ENCODE results near the gene CIAO3.

The CIAO3 gene

DNA sequence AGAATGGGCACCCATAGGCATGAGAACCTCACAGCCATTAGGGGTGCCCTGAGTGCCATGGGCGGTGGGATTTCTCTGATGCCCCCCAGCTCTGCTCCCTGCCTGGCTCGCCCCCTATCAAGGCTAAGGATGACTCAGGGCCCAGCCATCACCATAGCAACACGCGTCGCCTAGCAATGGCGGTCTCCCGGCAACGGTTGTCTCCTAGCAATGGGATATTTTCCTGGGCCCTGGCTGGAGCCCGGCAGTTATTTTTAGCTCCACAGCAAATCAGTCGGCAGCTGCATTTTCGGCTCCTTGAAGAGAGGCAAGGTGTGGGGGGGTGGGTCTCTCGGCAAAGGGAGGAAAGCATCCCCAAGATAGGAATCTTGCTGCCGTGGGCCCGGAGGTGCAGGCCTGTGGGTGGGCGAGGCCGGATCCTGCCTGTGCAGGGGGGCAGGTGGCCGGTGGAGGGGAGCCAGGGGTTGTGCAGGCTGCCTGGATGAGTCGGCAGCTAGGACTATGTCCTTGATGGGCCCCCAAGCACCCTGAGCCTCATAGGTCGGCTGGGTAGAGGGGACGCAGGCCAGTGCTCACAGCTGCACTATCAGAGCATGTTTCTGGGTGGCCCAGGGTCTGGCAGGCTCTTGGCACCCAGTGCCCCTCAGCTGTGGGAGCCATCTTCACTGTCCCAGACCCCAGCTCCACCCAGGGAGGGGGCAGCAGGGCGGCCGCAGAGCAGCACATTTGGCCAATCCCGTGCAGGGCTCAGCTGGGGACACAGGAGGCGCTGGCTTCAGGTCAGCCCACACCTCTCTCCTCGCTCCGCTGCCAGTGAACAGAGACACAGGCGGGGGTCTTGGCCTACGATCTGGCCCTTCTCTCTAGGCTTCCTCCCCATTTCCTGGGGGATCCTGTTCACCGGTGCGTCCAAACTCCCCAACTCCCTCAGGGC is 31.0 kb downstream of the CIAO3 start:
- DNase-seq (ENCODE audit: insufficient read length) = no peak
- TF ChIP-seq POLR2AphosphoS5 (IDR thresholded peaks at IDR 0.05; ENCODE audit: low read depth, low read length) = no peak
- TF ChIP-seq POLR2A (IDR thresholded peaks at IDR 0.05; ENCODE audit: low read depth, low read length) = no peak
- no peak for TF ChIP-seq TAF1 (IDR thresholded peaks at IDR 0.05; ENCODE audit: borderline replicate concordance, low read depth, low read length)
- no peak for FAIRE-seq

DNA sequence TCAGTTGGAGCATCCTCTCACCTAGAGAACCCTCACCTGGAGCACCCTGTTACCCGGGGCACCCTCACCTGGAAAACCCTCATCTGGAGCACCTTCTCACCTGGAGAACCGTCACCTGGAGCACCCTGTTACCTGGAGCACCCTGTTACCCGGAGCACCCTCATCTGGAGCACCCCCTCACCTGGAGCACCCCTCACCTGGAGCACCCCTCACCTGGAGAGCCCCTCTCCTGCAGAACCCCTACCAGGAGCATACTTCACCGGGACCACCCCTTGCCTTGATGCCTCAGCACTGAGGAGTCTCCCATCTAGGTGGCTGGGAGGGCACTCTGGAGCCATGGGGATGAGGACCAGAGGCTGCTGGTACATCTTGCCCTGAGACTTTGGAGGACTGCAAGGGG is 31.8 kb downstream of the CIAO3 start:
- FAIRE-seq (no peak), DNase-seq (ENCODE audit: insufficient read length) (no peak)
- TF ChIP-seq TAF1 (IDR thresholded peaks at IDR 0.05; ENCODE audit: borderline replicate concordance, low read depth, low read length) (no peak), POLR2AphosphoS5 (IDR thresholded peaks at IDR 0.05; ENCODE audit: low read depth, low read length) (no peak), POLR2A (IDR thresholded peaks at IDR 0.05; ENCODE audit: low read depth, low read length) (no peak)

DNA sequence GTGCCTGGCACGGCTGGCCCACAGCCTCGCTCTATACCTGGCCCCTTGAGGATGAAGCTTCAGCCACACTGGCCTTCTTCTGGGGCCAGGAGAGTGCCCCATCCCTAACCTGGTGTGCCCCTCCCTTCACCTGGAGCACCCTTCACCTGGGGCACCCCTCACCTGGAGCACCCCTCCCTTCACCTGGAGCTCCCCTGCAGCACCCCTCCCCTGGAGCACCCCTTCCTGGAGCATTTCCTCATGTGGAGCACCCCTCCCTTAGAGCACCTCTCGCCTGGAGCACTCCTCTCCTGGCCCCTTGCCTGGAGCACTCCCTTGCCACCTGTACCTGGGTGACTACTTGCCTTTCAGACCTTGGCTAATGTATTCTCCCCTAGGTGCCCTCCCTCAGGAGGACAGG is 32.8 kb downstream of the CIAO3 start:
- TF ChIP-seq POLR2A (IDR thresholded peaks at IDR 0.05; ENCODE audit: low read depth, low read length) (no peak), TAF1 (IDR thresholded peaks at IDR 0.05; ENCODE audit: borderline replicate concordance, low read depth, low read length) (no peak), POLR2AphosphoS5 (IDR thresholded peaks at IDR 0.05; ENCODE audit: low read depth, low read length) (no peak)
- FAIRE-seq (no peak), DNase-seq (ENCODE audit: insufficient read length) (no peak)

DNA sequence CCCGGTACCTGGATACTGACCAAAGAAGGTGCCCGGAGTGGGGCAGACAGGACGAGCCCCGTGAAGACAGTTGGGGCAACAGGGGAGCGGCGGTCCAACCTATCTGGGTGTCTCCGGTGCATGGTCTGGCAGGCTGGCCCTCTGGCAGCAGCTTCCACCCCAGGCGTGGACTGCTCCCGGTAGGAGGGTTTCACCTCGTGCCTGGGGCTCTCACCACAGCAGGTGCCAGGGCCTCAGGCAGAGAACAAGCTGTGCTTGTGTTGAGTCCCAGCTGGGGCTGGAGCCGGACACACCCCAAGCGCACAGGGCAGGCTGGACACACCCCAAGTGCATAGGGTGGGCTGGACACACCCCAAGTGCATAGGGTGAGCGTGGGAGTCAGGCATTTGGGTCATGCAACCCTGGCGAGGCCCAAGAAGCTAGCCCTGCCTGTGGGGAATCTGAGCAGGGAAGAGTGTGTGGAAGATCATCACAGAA is 33.7 kb downstream of the CIAO3 start:
- FAIRE-seq (no peak), DNase-seq (ENCODE audit: insufficient read length) (no peak)
- TF ChIP-seq POLR2A (IDR thresholded peaks at IDR 0.05; ENCODE audit: low read depth, low read length) (no peak), TAF1 (IDR thresholded peaks at IDR 0.05; ENCODE audit: borderline replicate concordance, low read depth, low read length) (no peak), POLR2AphosphoS5 (IDR thresholded peaks at IDR 0.05; ENCODE audit: low read depth, low read length) (no peak)

DNA sequence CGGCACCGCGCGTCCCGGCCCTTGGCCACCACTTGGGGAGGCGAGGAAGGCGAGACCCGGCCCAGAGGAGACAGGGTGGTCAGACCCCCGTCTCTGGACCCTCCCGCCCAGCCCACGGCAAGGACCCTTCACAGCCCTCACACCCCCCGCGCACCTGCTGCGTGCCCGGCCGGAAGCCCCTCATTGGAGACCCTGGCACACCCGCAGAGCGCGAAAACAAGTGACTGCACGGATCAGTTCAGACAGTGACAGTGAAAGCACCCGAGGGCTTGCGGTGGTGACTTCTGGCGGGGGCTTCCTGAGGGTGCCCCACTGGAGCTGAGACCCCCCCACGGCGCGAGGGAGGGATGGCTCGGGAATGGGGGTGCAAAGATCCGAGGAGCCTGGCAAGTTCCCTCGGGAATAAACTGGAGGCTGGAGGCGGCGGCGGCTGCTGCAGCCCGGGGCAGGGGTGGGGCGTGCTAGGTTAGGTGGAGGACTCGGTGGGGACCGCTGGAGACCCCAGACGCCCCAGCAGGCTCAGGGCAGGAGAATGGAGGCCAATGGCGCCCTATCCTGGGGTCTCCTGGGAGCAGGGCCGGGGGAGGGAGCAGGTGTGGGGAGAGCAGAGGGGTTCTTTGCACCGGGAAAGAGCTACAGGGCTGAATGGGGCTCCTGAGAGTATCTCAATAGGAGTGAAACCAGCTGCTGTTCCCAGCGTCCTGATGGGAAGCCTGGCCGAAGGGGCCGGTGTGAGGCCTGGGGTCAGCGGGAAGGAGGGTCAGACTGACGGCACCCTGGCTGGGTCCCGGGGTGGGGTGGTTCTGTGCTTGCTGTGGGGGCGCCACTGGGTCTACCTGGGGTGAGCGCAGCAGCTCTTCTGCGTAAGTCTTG is 34.4 kb downstream of the CIAO3 start:
- no peak for TF ChIP-seq POLR2A (IDR thresholded peaks at IDR 0.05; ENCODE audit: low read depth, low read length)
- no peak for TF ChIP-seq TAF1 (IDR thresholded peaks at IDR 0.05; ENCODE audit: borderline replicate concordance, low read depth, low read length)
- no peak for TF ChIP-seq POLR2AphosphoS5 (IDR thresholded peaks at IDR 0.05; ENCODE audit: low read depth, low read length)
- DNase-seq (ENCODE audit: insufficient read length) (no peak), FAIRE-seq (no peak)

DNA sequence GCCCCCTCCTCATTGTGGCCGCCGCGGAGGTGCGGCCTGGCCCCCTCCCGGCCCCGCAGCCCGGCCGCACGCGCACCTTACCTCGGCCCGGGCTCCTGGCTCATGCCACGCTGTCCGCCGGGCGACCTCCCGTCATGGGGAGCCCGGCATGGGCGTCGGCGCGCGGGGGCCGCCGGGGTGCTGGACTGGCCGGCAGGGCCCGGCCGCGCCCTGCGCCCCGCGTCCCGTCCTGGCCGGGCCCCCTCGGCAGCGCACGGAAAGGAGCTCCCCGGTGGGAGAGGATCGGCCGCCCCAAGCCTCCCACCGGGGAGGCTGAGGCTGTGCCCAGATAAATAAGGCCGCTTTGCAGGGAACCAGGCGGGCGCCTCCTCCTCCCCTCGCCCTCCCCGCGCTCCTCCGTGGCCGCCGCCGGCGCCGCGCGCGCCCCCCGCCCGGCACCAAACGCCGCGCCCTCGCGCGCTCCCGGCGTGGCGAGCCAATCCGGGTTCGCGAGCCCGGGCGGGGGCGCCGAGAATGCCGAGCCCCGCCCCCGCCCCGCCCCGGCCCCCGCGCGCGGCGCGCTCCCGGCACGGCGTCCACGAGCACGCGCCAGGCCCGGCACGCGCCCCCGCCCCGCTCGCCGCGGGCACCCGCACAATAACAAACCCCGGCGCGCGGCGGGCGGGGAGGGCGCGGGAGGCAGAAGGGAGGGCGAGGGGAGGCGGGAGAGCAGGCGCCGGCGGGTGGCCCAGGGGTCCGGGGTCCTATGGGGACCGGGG is 35.2 kb downstream of the CIAO3 start, which contains the start of gene FBXL16:
Gene FBXL16 (minus strand): TSS at position 371 of the 758 bp plus-strand sequence. CDS start 8,396 bp downstream, outside the sequence.
- TF ChIP-seq POLR2AphosphoS5 (IDR thresholded peaks at IDR 0.05; ENCODE audit: low read depth, low read length) (no peak), TAF1 (IDR thresholded peaks at IDR 0.05; ENCODE audit: borderline replicate concordance, low read depth, low read length) (no peak), POLR2A (IDR thresholded peaks at IDR 0.05; ENCODE audit: low read depth, low read length) (no peak)
- FAIRE-seq = no peak
- no peak for DNase-seq (ENCODE audit: insufficient read length)

DNA sequence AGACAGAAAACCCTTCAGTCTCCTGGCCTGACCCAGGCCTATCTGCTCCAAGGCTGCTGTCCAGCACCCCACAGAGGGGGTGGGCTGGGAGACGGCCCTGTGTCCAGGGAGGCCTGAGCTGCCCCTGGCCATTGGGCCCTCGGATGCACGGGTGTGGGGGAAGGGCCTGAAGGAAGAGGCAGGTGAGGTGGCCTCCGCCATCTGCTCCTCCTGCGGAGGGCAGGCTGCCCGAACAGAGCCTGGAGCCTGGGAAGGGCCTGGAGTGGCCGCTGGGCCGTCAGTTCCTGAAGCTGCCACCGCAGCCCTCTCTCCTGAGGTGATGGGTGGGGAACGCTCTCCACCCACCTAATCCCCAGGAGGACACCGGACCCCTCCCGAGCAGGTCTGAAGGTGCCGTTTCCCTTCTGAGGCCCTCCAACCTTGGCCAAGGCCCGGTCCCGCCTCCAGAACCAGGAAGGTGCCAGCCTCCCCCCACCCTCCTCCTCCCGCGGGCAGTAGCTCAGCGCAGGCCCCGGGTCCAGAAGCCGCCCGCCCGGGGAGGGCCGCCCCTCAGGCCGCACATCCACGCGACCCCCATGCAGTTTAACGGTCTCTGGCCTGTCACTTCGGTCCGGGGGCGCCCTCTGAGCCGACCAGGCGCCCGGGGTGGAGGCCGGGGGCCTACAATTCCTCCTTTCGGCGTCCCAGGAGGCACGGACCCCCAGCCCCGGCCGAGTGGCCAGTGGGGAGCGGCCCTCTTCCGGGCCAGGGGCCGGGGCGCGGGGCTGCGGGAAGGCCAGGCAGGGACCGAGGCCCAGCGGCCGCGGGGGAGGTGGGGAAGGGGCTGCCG is 36.0 kb downstream of the CIAO3 start:
- no peak for FAIRE-seq
- TF ChIP-seq POLR2AphosphoS5 (IDR thresholded peaks at IDR 0.05; ENCODE audit: low read depth, low read length) (no peak), TAF1 (IDR thresholded peaks at IDR 0.05; ENCODE audit: borderline replicate concordance, low read depth, low read length) (no peak), POLR2A (IDR thresholded peaks at IDR 0.05; ENCODE audit: low read depth, low read length) (no peak)
- DNase-seq (ENCODE audit: insufficient read length) = no peak

DNA sequence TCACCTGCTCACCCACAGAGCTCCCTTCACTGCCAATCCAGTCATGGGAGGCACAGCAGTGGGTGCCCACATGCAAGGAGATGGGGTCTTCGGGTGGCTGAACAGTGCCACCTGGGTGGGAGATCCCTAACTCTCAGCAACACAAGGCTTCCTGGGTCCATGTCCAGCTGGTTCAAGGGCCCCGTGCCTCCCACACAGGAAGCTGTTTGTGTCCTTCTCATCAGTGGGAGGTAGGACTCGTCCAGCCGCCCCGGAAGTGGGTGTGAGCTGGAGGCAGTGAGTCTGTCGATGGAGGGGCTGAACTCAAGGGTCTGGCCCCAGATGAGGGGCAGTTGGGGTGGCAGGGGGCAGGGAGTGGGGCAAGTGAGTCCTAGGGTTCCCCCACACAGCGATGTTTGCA is 36.8 kb downstream of the CIAO3 start:
- FAIRE-seq = no peak
- DNase-seq (ENCODE audit: insufficient read length) = no peak

DNA sequence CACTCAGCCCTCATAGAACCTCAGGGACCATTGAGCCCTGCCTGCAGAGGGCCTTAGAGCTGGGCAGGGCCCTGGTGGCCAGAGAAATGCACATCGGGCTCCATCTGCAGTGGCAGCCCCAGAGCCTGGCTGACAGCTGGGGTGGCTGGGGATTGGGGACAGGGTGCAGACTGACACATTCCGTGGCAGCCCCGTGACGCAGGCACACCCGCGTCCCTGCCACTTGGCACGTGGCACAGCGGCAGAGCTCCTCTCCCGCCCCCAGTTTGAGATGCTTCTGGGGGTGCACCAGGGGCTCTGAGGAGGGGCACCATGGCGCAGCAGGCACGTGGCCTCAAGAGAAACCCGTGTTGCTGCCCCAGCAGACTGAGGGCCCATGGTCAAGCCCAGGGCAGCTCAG is 37.4 kb downstream of the CIAO3 start:
- DNase-seq (ENCODE audit: insufficient read length) (no peak), FAIRE-seq (no peak)
- TF ChIP-seq POLR2A (IDR thresholded peaks at IDR 0.05; ENCODE audit: low read depth, low read length) = no peak
- no peak for TF ChIP-seq POLR2AphosphoS5 (IDR thresholded peaks at IDR 0.05; ENCODE audit: low read depth, low read length)
- no peak for TF ChIP-seq TAF1 (IDR thresholded peaks at IDR 0.05; ENCODE audit: borderline replicate concordance, low read depth, low read length)

More for the DNA sequence above, 36.8 kb downstream of the CIAO3 start:
- TF ChIP-seq POLR2AphosphoS5 (IDR thresholded peaks at IDR 0.05; ENCODE audit: low read depth, low read length) = no peak
- no peak for TF ChIP-seq POLR2A (IDR thresholded peaks at IDR 0.05; ENCODE audit: low read depth, low read length)
- TF ChIP-seq TAF1 (IDR thresholded peaks at IDR 0.05; ENCODE audit: borderline replicate concordance, low read depth, low read length) = no peak

DNA sequence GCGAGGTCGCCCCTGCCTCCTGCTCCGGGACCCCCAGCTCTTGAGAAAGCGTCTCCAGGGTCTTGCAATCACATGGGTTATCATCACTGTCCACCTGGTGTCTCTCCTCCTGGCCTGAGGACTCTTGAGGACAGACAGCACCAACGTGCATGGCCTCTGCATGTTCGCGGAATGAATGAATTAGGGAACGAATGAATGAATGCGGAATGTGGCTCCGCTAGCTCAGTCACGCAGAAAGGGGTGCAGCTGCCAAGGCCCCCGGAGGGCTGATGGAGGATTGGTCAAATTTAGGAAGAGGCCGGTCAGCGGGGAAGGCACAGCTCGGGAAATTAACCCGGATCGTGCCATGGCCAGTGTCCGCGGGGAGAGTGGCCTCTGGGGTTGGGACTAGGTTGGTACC is 38.5 kb downstream of the CIAO3 start:
- TF ChIP-seq TAF1 (IDR thresholded peaks at IDR 0.05; ENCODE audit: borderline replicate concordance, low read depth, low read length) (no peak), POLR2A (IDR thresholded peaks at IDR 0.05; ENCODE audit: low read depth, low read length) (no peak), POLR2AphosphoS5 (IDR thresholded peaks at IDR 0.05; ENCODE audit: low read depth, low read length) (no peak)
- no peak for DNase-seq (ENCODE audit: insufficient read length)
- FAIRE-seq = no peak
